ENCODE data around the gene CORO7. TPM values are rescaled to one million over a fixed set of nuclear protein-coding genes. Genes with fewer than 3 reads are reported as not detected.

CORO7 gene
- total RNA-seq, 2 experiments from 2014 or later: 66.2 to 73.1 TPM

GRCh38 chr16:4366016-4366415 is 50.4 kb downstream of the CORO7 start:
- H3K27me3 Mint-ChIP-seq: no peaks in the 10 kb centered on the region
- no peak for DNase-seq
- H3K27ac Mint-ChIP-seq: no peak overlapping the region
- no peak overlapping the region for H3K4me3 Mint-ChIP-seq
- no peaks in the 10 kb centered on the region for H3K4me1 Mint-ChIP-seq
- no peaks in the 10 kb centered on the region for H3K9me3 Mint-ChIP-seq
- peaks cover 4% of the 10 kb centered on the region for H3K36me3 Mint-ChIP-seq

- H3K4me1 Mint-ChIP-seq: no peaks in the 10 kb centered on the region
- H3K27me3 Mint-ChIP-seq: no peaks in the 10 kb centered on the region
- H3K36me3 Mint-ChIP-seq: peaks cover 4% of the 10 kb centered on the region
- H3K27ac Mint-ChIP-seq: no peak overlapping the region
- DNase-seq: no peak
- H3K9me3 Mint-ChIP-seq: no peaks in the 10 kb centered on the region
- H3K4me3 Mint-ChIP-seq: no peak overlapping the region
Measured at GRCh38 chr16:4365615-4366014, 50.8 kb downstream of the CORO7 start.

GRCh38 chr16:4365014-4365406 is 51.4 kb downstream of the CORO7 start:
- Mint-ChIP-seq H3K27ac (no peak overlapping the region), H3K36me3 (peaks cover 4% of the 10 kb centered on the region), H3K9me3 (no peaks in the 10 kb centered on the region), H3K4me1 (no peaks in the 10 kb centered on the region), H3K27me3 (no peaks in the 10 kb centered on the region), H3K4me3 (no peak overlapping the region)
- DNase-seq: no peak

- H3K27me3 Mint-ChIP-seq: no peaks in the 10 kb centered on the region
- no peaks in the 10 kb centered on the region for H3K4me1 Mint-ChIP-seq
- DNase-seq: no peak
- no peak overlapping the region for H3K27ac Mint-ChIP-seq
- H3K9me3 Mint-ChIP-seq: no peaks in the 10 kb centered on the region
- H3K36me3 Mint-ChIP-seq: peaks cover 6% of the 10 kb centered on the region
- H3K4me3 Mint-ChIP-seq: no peak overlapping the region
Measured at GRCh38 chr16:4364196-4365013, 52.0 kb downstream of the CORO7 start.

- H3K4me3 Mint-ChIP-seq: no peak overlapping the region
- H3K27ac Mint-ChIP-seq: no peak overlapping the region
- H3K4me1 Mint-ChIP-seq: no peaks in the 10 kb centered on the region
- H3K27me3 Mint-ChIP-seq: no peaks in the 10 kb centered on the region
- DNase-seq: no peak
- no peaks in the 10 kb centered on the region for H3K9me3 Mint-ChIP-seq
- H3K36me3 Mint-ChIP-seq: peaks cover 9% of the 10 kb centered on the region
Measured at GRCh38 chr16:4362476-4363135, 53.8 kb downstream of the CORO7 start.

- Mint-ChIP-seq H3K9me3 (no peaks in the 10 kb centered on the region), H3K27ac (no peak overlapping the region), H3K4me1 (no peaks in the 10 kb centered on the region), H3K4me3 (no peak overlapping the region), H3K27me3 (no peaks in the 10 kb centered on the region), H3K36me3 (peaks cover 9% of the 10 kb centered on the region)
- no peak for DNase-seq
Measured at GRCh38 chr16:4361944-4362311, 54.5 kb downstream of the CORO7 start.

- H3K4me3 Mint-ChIP-seq: no peak overlapping the region
- H3K27me3 Mint-ChIP-seq: no peaks in the 10 kb centered on the region
- no peaks in the 10 kb centered on the region for H3K4me1 Mint-ChIP-seq
- no peaks in the 10 kb centered on the region for H3K9me3 Mint-ChIP-seq
- H3K27ac Mint-ChIP-seq: no peak overlapping the region
- DNase-seq: no peak
- H3K36me3 Mint-ChIP-seq: peaks cover 9% of the 10 kb centered on the region
Measured at GRCh38 chr16:4361033-4361943, 55.1 kb downstream of the CORO7 start.

- no peak for DNase-seq
- Mint-ChIP-seq H3K36me3 (peaks cover 9% of the 10 kb centered on the region), H3K4me1 (no peaks in the 10 kb centered on the region), H3K27ac (no peak overlapping the region), H3K27me3 (no peaks in the 10 kb centered on the region), H3K9me3 (no peaks in the 10 kb centered on the region), H3K4me3 (no peak overlapping the region)
Measured at GRCh38 chr16:4360538-4361021, 55.8 kb downstream of the CORO7 start.

GRCh38 chr16:4359914-4360313 is 56.5 kb downstream of the CORO7 start:
- no peak for DNase-seq
- Mint-ChIP-seq H3K27me3 (no peaks in the 10 kb centered on the region), H3K36me3 (peaks cover 10% of the 10 kb centered on the region), H3K4me1 (no peaks in the 10 kb centered on the region), H3K4me3 (no peak overlapping the region), H3K9me3 (no peaks in the 10 kb centered on the region), H3K27ac (no peak overlapping the region)

GRCh38 chr16:4358831-4359561 is 57.4 kb downstream of the CORO7 start:
- peaks cover 14% of the 10 kb centered on the region for H3K36me3 Mint-ChIP-seq
- H3K4me3 Mint-ChIP-seq: no peak overlapping the region
- H3K27ac Mint-ChIP-seq: no peak overlapping the region
- H3K27me3 Mint-ChIP-seq: no peaks in the 10 kb centered on the region
- no peaks in the 10 kb centered on the region for H3K9me3 Mint-ChIP-seq
- DNase-seq: peak; percentile 71
- no peaks in the 10 kb centered on the region for H3K4me1 Mint-ChIP-seq

GRCh38 chr16:4358236-4358635 is 58.2 kb downstream of the CORO7 start:
- no peak overlapping the region for H3K27ac Mint-ChIP-seq
- H3K4me3 Mint-ChIP-seq: no peak overlapping the region
- no peaks in the 10 kb centered on the region for H3K9me3 Mint-ChIP-seq
- H3K27me3 Mint-ChIP-seq: no peaks in the 10 kb centered on the region
- DNase-seq: no peak
- H3K4me1 Mint-ChIP-seq: no peaks in the 10 kb centered on the region
- peaks cover 10% of the 10 kb centered on the region for H3K36me3 Mint-ChIP-seq

GRCh38 chr16:4356820-4357219 is 59.6 kb downstream of the CORO7 start:
- H3K9me3 Mint-ChIP-seq: no peaks in the 10 kb centered on the region
- DNase-seq: no peak
- peaks cover 9% of the 10 kb centered on the region for H3K36me3 Mint-ChIP-seq
- no peak overlapping the region for H3K4me3 Mint-ChIP-seq
- no peak overlapping the region for H3K27ac Mint-ChIP-seq
- no peaks in the 10 kb centered on the region for H3K27me3 Mint-ChIP-seq
- H3K4me1 Mint-ChIP-seq: no peaks in the 10 kb centered on the region

GRCh38 chr16:4354512-4355409 is 61.6 kb downstream of the CORO7 start:
- Mint-ChIP-seq H3K4me3 (no peak overlapping the region), H3K4me1 (peaks cover 5% of the 10 kb centered on the region), H3K27ac (no peak overlapping the region), H3K9me3 (no peaks in the 10 kb centered on the region), H3K27me3 (no peaks in the 10 kb centered on the region), H3K36me3 (peaks cover 14% of the 10 kb centered on the region)
- DNase-seq: no peak

- no peak for DNase-seq
- H3K27ac Mint-ChIP-seq: no peak overlapping the region
- H3K4me1 Mint-ChIP-seq: peaks cover 8% of the 10 kb centered on the region
- no peak overlapping the region for H3K4me3 Mint-ChIP-seq
- no peaks in the 10 kb centered on the region for H3K27me3 Mint-ChIP-seq
- peaks cover 11% of the 10 kb centered on the region for H3K36me3 Mint-ChIP-seq
- no peaks in the 10 kb centered on the region for H3K9me3 Mint-ChIP-seq
Measured at GRCh38 chr16:4353675-4354074, 62.7 kb downstream of the CORO7 start.
